Measurements from ENCODE around the gene YWHAH. TPM values are rescaled to one million over a fixed set of nuclear protein-coding genes. Genes with fewer than 3 reads are reported as not detected.

Gene YWHAH
- total and polyA plus RNA-seq, 4 donors, result 50.1 to 151 (median 90.0) TPM

GRCh38 chr22:31938296-31938695 is 6.0 kb upstream of the YWHAH start:
- Histone ChIP-seq H3K36me3 (ENCODE audit: control insufficient read depth in 4 of 4, insufficient read depth in 4 of 4, low read length in 4 of 4) (no peaks in the 10 kb centered on the region), H3K9ac (ENCODE audit: insufficient read depth in 1 of 2, low read length in 2 of 2) (no peak overlapping the region), H3K4me1 (ENCODE audit: control insufficient read depth in 5 of 5, insufficient read depth in 5 of 5, low read length in 5 of 5) (peaks cover 0 to under 1% (median 0%) of the 10 kb centered on the region in 5 donors), H3K27me3 (ENCODE audit: control insufficient read depth in 3 of 3, insufficient read depth in 3 of 3, low read length in 2 of 3) (no peaks in the 10 kb centered on the region), H3K27ac (ENCODE audit: low read depth in 1 of 2, low read length in 1 of 2) (no peak overlapping the region), H3K9me3 (ENCODE audit: control insufficient read depth in 4 of 4, insufficient read depth in 3 of 4, low read length in 3 of 4) (no peaks in the 10 kb centered on the region), H3K4me3 (no peak overlapping the region)
- DNase-seq (no peak), ATAC-seq (ENCODE audit: insufficient read depth, low FRiP score) (no peak)
- no peak for TF ChIP-seq CTCF (IDR thresholded peaks at IDR 0.05; ENCODE audit: control extremely low read depth, extremely low read depth)
- WGBS, 2 donors, result 87 to 88% methylated on average over 8 of the region's 8 CpGs

GRCh38 chr22:31940506-31940905 is 3.8 kb upstream of the YWHAH start:
- Histone ChIP-seq H3K27me3 (ENCODE audit: control insufficient read depth in 3 of 3, insufficient read depth in 3 of 3, low read length in 2 of 3) (no peaks in the 10 kb centered on the region), H3K9ac (ENCODE audit: insufficient read depth in 1 of 2, low read length in 2 of 2) (no peak overlapping the region), H3K4me3 (no peak overlapping the region), H3K36me3 (ENCODE audit: control insufficient read depth in 4 of 4, insufficient read depth in 4 of 4, low read length in 4 of 4) (peaks cover 0 to 5% (median 0%) of the 10 kb centered on the region in 4 donors), H3K9me3 (ENCODE audit: control insufficient read depth in 4 of 4, insufficient read depth in 3 of 4, low read length in 3 of 4) (no peaks in the 10 kb centered on the region), H3K4me1 (ENCODE audit: control insufficient read depth in 5 of 5, insufficient read depth in 5 of 5, low read length in 5 of 5) (peaks cover 0 to 3% (median 3%) of the 10 kb centered on the region in 5 donors), H3K27ac (ENCODE audit: low read depth in 1 of 2, low read length in 1 of 2) (no peak overlapping the region)
- DNase-seq (no peak), ATAC-seq (ENCODE audit: insufficient read depth, low FRiP score) (no peak)
- TF ChIP-seq CTCF (IDR thresholded peaks at IDR 0.05; ENCODE audit: control extremely low read depth, extremely low read depth), result no peak
- 80 to 92% methylated on average over 9 of the region's 9 CpGs for WGBS, 2 donors

GRCh38 chr22:31942091-31942490 is 2.2 kb upstream of the YWHAH start:
- WGBS, 2 donors, result 92 to 94% methylated on average over 5 of the region's 5 CpGs
- no peak for DNase-seq
- ATAC-seq (ENCODE audit: insufficient read depth, low FRiP score), result no peak
- Histone ChIP-seq H3K36me3 (ENCODE audit: control insufficient read depth in 4 of 4, insufficient read depth in 4 of 4, low read length in 4 of 4) (peaks cover 0 to 6% (median 0%) of the 10 kb centered on the region in 4 donors), H3K9ac (ENCODE audit: insufficient read depth in 1 of 2, low read length in 2 of 2) (no peak overlapping the region), H3K4me3 (no peak overlapping the region), H3K4me1 (ENCODE audit: control insufficient read depth in 5 of 5, insufficient read depth in 5 of 5, low read length in 5 of 5) (peaks cover 3 to 14% (median 7%) of the 10 kb centered on the region in 5 donors), H3K9me3 (ENCODE audit: control insufficient read depth in 4 of 4, insufficient read depth in 3 of 4, low read length in 3 of 4) (no peaks in the 10 kb centered on the region), H3K27ac (ENCODE audit: low read depth in 1 of 2, low read length in 1 of 2) (no peak overlapping the region), H3K27me3 (ENCODE audit: control insufficient read depth in 3 of 3, insufficient read depth in 3 of 3, low read length in 2 of 3) (no peaks in the 10 kb centered on the region)
- no peak for TF ChIP-seq CTCF (IDR thresholded peaks at IDR 0.05; ENCODE audit: control extremely low read depth, extremely low read depth)

Measured in lung (tissue), 12 donors.